MM.1S (cell line): Measurements from ENCODE around the gene SH2D1A.

ENCODE experiments used
- DNase-seq: peaks from one replicate; pipeline ENCODE4 v3.0.0-alpha.2; 2015
- H2AFZ ChIP-seq: fragments of 300-600 bp; sonication (generic); 2 replicates; pipeline ENCODE4 v1.6.0; 2016; ENCODE audit warnings: antibody characterized with exemption, low read length
- H3F3A ChIP-seq: fragments of 300-600 bp; sonication (generic); 2 replicates; pipeline ENCODE4 v1.6.1; 2016; ENCODE audit warnings: mild to moderate bottlenecking, antibody characterized with exemption, low read length, moderate library complexity, mixed read lengths; ENCODE audit not compliant: insufficient read depth
- H3K27ac ChIP-seq: fragments of 300-600 bp; sonication (generic); 2 replicates; pipeline ENCODE4 v1.5.1; 2016; ENCODE audit warnings: mild to moderate bottlenecking, low read length
- H3K27me3 ChIP-seq: fragments of 300-600 bp; sonication (generic); replicated peaks from 2 replicates; pipeline ENCODE4 v1.6.0; 2016; ENCODE audit warnings: low read length; ENCODE audit not compliant: insufficient read depth
- H3K36me3 ChIP-seq: fragments of 300-600 bp; sonication (generic); replicated peaks from 2 replicates; pipeline ENCODE4 v1.6.1; 2016; ENCODE audit warnings: mild to moderate bottlenecking, low read length, mixed read lengths; ENCODE audit not compliant: insufficient read depth
- H3K4me1 ChIP-seq: fragments of 300-600 bp; sonication (generic); 2 replicates; pipeline ENCODE4 v1.6.1; 2016; ENCODE audit warnings: low read length, mixed read lengths
- H3K4me2 ChIP-seq: fragments of 300-600 bp; sonication (generic); 2 replicates; pipeline ENCODE4 v1.6.0; 2016; ENCODE audit warnings: low read depth, low read length
- H3K4me3 ChIP-seq: fragments of 300-600 bp; sonication (generic); 2 replicates; pipeline ENCODE4 v1.5.1; 2016; ENCODE audit warnings: low read length, mixed read lengths
- H3K79me2 ChIP-seq: fragments of 300-600 bp; sonication (generic); 2 replicates; pipeline ENCODE4 v1.6.1; 2016; ENCODE audit warnings: mixed run types, low read length, mixed read lengths
- H3K9ac ChIP-seq: fragments of 300-600 bp; sonication (generic); 2 replicates; pipeline ENCODE4 v1.6.1; 2016; ENCODE audit warnings: low read length, mixed read lengths
- H3K9me2 ChIP-seq: fragments of 300-600 bp; sonication (generic); replicated peaks from 2 replicates; pipeline ENCODE4 v1.6.1; 2016; ENCODE audit warnings: mild to moderate bottlenecking, low read length, mixed read lengths; ENCODE audit not compliant: insufficient read depth
- H3K9me3 ChIP-seq: fragments of 300-600 bp; sonication (generic); replicated peaks from 2 replicates; pipeline ENCODE4 v1.6.1; 2016; ENCODE audit warnings: mild to moderate bottlenecking, low read length, mixed read lengths; ENCODE audit not compliant: insufficient read depth
- H4K20me1 ChIP-seq: fragments of 300-600 bp; sonication (generic); 2 replicates; pipeline ENCODE4 v1.6.1; 2016; ENCODE audit warnings: mild to moderate bottlenecking, low read length, moderate library complexity, mixed read lengths; ENCODE audit not compliant: insufficient read depth
- CTCF ChIP-seq: fragments of 300-600 bp; sonication (generic); IDR thresholded peaks from 2 replicates; pipeline ENCODE4 v1.5.1; 2016; ENCODE audit warnings: antibody characterized with exemption, low read length, mixed read lengths
- EZH2 ChIP-seq: fragments of 300-600 bp; sonication (generic); optimal IDR thresholded peaks from 2 replicates; pipeline ENCODE3; 2017; ENCODE audit warnings: low read depth, mild to moderate bottlenecking, antibody characterized with exemption, low read length, mixed read lengths
- EZH2phosphoT487 ChIP-seq: fragments of 300-600 bp; sonication (generic); IDR thresholded peaks from 2 replicates; pipeline ENCODE4 v1.6.1; 2018; ENCODE audit warnings: antibody characterized with exemption, low read length

The SH2D1A gene

GRCh38 chrX:124393238-124393637 is 46.9 kb downstream of the SH2D1A start:
- Histone ChIP-seq H3K4me1 (peaks cover 15% of the 10 kb centered on the region), H3K27ac (no peak overlapping the region), H3K4me3 (no peak overlapping the region), H3K9me2 (no peaks in the 10 kb centered on the region), H2AFZ (no peak overlapping the region), H4K20me1 (no peaks in the 10 kb centered on the region), H3K4me2 (no peak overlapping the region), H3K79me2 (no peaks in the 10 kb centered on the region), H3F3A (peaks cover 11% of the 10 kb centered on the region; the same call in 1 of the 2 replicates), H3K9ac (no peak overlapping the region), H3K36me3 (no peaks in the 10 kb centered on the region), H3K9me3 (no peaks in the 10 kb centered on the region), H3K27me3 (no peaks in the 10 kb centered on the region)
- no peak for TF ChIP-seq EZH2phosphoT487
- TF ChIP-seq EZH2: no peak
- TF ChIP-seq CTCF: no peak
- DNase-seq: no peak

GRCh38 chrX:124393659-124394058 is 47.3 kb downstream of the SH2D1A start:
- no peaks in the 10 kb centered on the region for H3K9me3 ChIP-seq
- H3K79me2 ChIP-seq: no peaks in the 10 kb centered on the region
- no peak overlapping the region for H3K9ac ChIP-seq
- no peaks in the 10 kb centered on the region for H3K27me3 ChIP-seq
- no peaks in the 10 kb centered on the region for H3K36me3 ChIP-seq
- no peak for DNase-seq
- H2AFZ ChIP-seq: no peak overlapping the region
- peaks cover 11% of the 10 kb centered on the region; the same call in 1 of the 2 replicates for H3F3A ChIP-seq
- H3K4me1 ChIP-seq: peaks cover 15% of the 10 kb centered on the region
- no peaks in the 10 kb centered on the region for H4K20me1 ChIP-seq
- H3K9me2 ChIP-seq: no peaks in the 10 kb centered on the region
- H3K4me3 ChIP-seq: no peak overlapping the region
- H3K4me2 ChIP-seq: no peak overlapping the region
- no peak overlapping the region for H3K27ac ChIP-seq
- no peak for TF ChIP-seq EZH2phosphoT487
- TF ChIP-seq EZH2: no peak
- TF ChIP-seq CTCF: no peak

GRCh38 chrX:124395145-124395880 is 49.0 kb downstream of the SH2D1A start:
- H3K79me2 ChIP-seq: no peaks in the 10 kb centered on the region
- peaks cover 11% of the 10 kb centered on the region; the same call in 1 of the 2 replicates for H3F3A ChIP-seq
- no peak for TF ChIP-seq CTCF
- no peak for TF ChIP-seq EZH2
- no peak for TF ChIP-seq EZH2phosphoT487
- peaks cover 15% of the 10 kb centered on the region for H3K4me1 ChIP-seq
- peak overlapping the region; percentile 27; the same call in 1 of the 2 replicates for H3K4me3 ChIP-seq
- no peaks in the 10 kb centered on the region for H3K9me2 ChIP-seq
- H3K9me3 ChIP-seq: no peaks in the 10 kb centered on the region
- H4K20me1 ChIP-seq: no peaks in the 10 kb centered on the region
- no peaks in the 10 kb centered on the region for H3K36me3 ChIP-seq
- no peaks in the 10 kb centered on the region for H3K27me3 ChIP-seq
- peak overlapping the region; percentile 61 for H3K4me2 ChIP-seq
- peak; percentile 73 for DNase-seq
- H3K9ac ChIP-seq: no peak overlapping the region
- peak overlapping the region; percentile 32; the same call in 1 of the 2 replicates for H3K27ac ChIP-seq
- H2AFZ ChIP-seq: no peak overlapping the region
